ENCODE results near the gene TMPRSS13. TPM values are rescaled to one million over a fixed set of nuclear protein-coding genes. Genes with fewer than 3 reads are reported as not detected.
"Not testable (repeated sequence)": the region's sequence is repeated elsewhere in the genome, so short reads cannot be mapped to it uniquely, and the experiment has no call there.

Gene TMPRSS13
- total RNA-seq, 1 donor from 2014 or later, result 7.8 TPM

- DNase-seq, result no peak
These were observed 841 bp upstream of the TMPRSS13 start for GRCh38 chr11:117929916-117930570.

GRCh38 chr11:117928446-117929141 lies 608 bp downstream of the TMPRSS13 start:
- DNase-seq, result no peak

- DNase-seq, result no peak
These were observed 1.3 kb downstream of the TMPRSS13 start for GRCh38 chr11:117927926-117928325.

GRCh38 chr11:117926166-117926565 lies 3.0 kb downstream of the TMPRSS13 start:
- DNase-seq, result not testable (repeated sequence)

GRCh38 chr11:117925198-117925925 lies 3.8 kb downstream of the TMPRSS13 start:
- no peak for DNase-seq

- no peak for DNase-seq
These were observed 4.5 kb downstream of the TMPRSS13 start for GRCh38 chr11:117924631-117925170.

GRCh38 chr11:117923773-117924172 lies 5.4 kb downstream of the TMPRSS13 start:
- DNase-seq, result no peak

GRCh38 chr11:117923275-117923674 lies 5.9 kb downstream of the TMPRSS13 start:
- DNase-seq, result no peak

- no peak for DNase-seq
These were observed 7.3 kb downstream of the TMPRSS13 start for GRCh38 chr11:117921893-117922292.

GRCh38 chr11:117921456-117921855 lies 7.7 kb downstream of the TMPRSS13 start:
- DNase-seq, result no peak

GRCh38 chr11:117919781-117920221 lies 9.4 kb downstream of the TMPRSS13 start:
- no peak for DNase-seq

- no peak for DNase-seq
These were observed 9.9 kb downstream of the TMPRSS13 start for GRCh38 chr11:117919341-117919740.

- DNase-seq, result no peak
These were observed 10.6 kb downstream of the TMPRSS13 start for GRCh38 chr11:117918366-117919255.

- no peak for DNase-seq
These were observed 11.5 kb downstream of the TMPRSS13 start for GRCh38 chr11:117917591-117918151.

- DNase-seq, result no peak
These were observed 12.2 kb downstream of the TMPRSS13 start for GRCh38 chr11:117916956-117917355.

- DNase-seq, result no peak
These were observed 13.4 kb downstream of the TMPRSS13 start for GRCh38 chr11:117915672-117916235.

- no peak for DNase-seq
These were observed 14.1 kb downstream of the TMPRSS13 start for GRCh38 chr11:117914991-117915618.

- no peak for DNase-seq
These were observed 14.8 kb downstream of the TMPRSS13 start for GRCh38 chr11:117914398-117914761.

GRCh38 chr11:117913736-117914397 lies 15.3 kb downstream of the TMPRSS13 start:
- no peak for DNase-seq

- no peak for DNase-seq
These were observed 16.7 kb downstream of the TMPRSS13 start for GRCh38 chr11:117912497-117912896.
